ENCODE data around the gene HCST. TPM values are rescaled to one million over a fixed set of nuclear protein-coding genes. Genes with fewer than 3 reads are reported as not detected.
A peak's percentile ranks its signal among the peaks of the same experiment; 100 is the strongest.

HCST gene
- total and polyA plus RNA-seq, 9 donors = 0.92 to 9.2 (median 5.6) TPM

DNA sequence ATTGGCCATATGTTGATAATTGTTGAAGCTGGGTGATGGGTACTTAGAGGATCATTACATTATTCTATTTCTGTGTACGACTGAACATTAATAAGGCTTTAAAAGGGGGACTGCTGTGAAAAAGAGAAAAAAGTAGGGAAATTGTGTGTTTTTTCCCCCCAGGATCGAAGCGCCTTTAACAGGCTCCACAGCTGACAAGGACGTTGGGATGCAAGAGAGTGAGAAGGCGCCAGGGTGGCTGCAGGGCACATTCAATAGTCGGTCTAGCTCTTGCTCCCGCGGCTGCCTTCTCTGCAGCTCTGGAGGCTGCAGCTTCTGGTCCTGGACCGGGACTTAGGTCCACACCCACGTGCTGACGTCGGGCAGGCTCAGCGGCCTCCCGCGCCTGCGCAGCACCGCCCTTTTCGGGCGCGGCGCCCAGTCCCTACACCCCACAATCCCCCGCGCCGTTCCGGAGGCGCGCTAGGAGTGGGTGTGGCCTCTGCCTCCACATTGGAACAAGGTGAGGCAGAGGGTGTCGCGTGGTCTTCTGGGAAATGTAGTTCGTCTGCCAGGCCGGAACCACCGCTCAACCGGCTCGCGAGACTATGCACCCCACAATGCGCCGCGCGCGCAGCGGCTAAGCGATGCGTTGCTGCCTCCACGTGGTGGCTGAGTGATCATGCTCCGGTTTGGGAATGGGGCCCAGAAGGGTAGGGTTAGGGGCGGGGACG lies 29.0 kb downstream of the HCST start:
- no peaks in the 10 kb centered on the region for H3K27me3 ChIP-seq
- 0% methylated on average over 47 of the region's 47 CpGs for WGBS, 3 donors

DNA sequence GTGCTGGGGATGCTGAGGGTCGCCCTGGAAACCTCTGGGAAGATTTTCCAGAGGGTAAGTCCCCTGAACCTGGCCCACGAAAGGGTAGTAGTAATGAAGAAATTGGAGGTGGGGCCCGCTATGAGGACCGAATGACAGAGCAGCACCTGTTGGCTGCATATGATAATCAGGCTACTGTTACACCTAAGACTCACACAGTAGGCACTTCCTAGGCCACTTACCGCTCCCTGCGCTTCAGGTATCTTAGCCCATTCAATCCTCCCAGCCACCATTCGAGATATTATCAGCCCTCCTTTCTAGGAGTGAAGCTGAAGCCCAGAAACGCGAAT lies 29.5 kb downstream of the HCST start:
- no peak for DNase-seq
- Histone ChIP-seq H3K4me3 (no peak overlapping the region), H3K9me3 (no peaks in the 10 kb centered on the region), H3K4me1 (ENCODE audit: insufficient read depth) (peaks cover 1% of the 10 kb centered on the region), H3K27me3 (no peaks in the 10 kb centered on the region), H3K36me3 (no peaks in the 10 kb centered on the region), H3K27ac (peak overlapping the region in 1 of 2 donors; percentile 42)
- 2 to 5% (median 3%) methylated on average over 9 of the region's 9 CpGs for WGBS, 3 donors
- intact Hi-C loops (cut with DNase I) = loop anchor here (2.0 to 10.0 kb wide), 6 partner anchors 35 to 237 kb away; partner anchors contain the start of gene ARHGAP33 (in 1 of the 4)
- TF ChIP-seq, protein P1, sequence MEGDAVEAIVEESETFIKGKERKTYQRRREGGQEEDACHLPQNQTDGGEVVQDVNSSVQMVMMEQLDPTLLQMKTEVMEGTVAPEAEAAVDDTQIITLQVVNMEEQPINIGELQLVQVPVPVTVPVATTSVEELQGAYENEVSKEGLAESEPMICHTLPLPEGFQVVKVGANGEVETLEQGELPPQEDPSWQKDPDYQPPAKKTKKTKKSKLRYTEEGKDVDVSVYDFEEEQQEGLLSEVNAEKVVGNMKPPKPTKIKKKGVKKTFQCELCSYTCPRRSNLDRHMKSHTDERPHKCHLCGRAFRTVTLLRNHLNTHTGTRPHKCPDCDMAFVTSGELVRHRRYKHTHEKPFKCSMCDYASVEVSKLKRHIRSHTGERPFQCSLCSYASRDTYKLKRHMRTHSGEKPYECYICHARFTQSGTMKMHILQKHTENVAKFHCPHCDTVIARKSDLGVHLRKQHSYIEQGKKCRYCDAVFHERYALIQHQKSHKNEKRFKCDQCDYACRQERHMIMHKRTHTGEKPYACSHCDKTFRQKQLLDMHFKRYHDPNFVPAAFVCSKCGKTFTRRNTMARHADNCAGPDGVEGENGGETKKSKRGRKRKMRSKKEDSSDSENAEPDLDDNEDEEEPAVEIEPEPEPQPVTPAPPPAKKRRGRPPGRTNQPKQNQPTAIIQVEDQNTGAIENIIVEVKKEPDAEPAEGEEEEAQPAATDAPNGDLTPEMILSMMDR (IDR thresholded peaks at IDR 0.05) = no peak
- TF ChIP-seq EP300 (IDR thresholded peaks at IDR 0.05) (no peak), POLR2A (IDR thresholded peaks at IDR 0.05) (no peak)

More for the DNA sequence above, 29.0 kb downstream of the HCST start:
- no peaks in the 10 kb centered on the region for H3K36me3 ChIP-seq
- peaks cover 1% of the 10 kb centered on the region for H3K4me1 ChIP-seq (ENCODE audit: insufficient read depth)
- H3K9me3 ChIP-seq = no peaks in the 10 kb centered on the region
- TF ChIP-seq EP300 (IDR thresholded peaks at IDR 0.05) (no peak), POLR2A (IDR thresholded peaks at IDR 0.05) (peak; percentile 50)
- TF ChIP-seq, protein P1 (IDR thresholded peaks at IDR 0.05) = peak; percentile 73 to 98 (median 97)
- peak; percentile 99 for DNase-seq
- H3K27ac ChIP-seq = peak overlapping the region; percentile 29 to 66
- intact Hi-C loops (cut with DNase I) = loop anchor here (5.0 to 10.0 kb wide), 5 partner anchors 34 to 237 kb away; partner anchors contain the start of gene ARHGAP33 (in 1 of the 4)
- H3K4me3 ChIP-seq = no peak overlapping the region

DNA sequence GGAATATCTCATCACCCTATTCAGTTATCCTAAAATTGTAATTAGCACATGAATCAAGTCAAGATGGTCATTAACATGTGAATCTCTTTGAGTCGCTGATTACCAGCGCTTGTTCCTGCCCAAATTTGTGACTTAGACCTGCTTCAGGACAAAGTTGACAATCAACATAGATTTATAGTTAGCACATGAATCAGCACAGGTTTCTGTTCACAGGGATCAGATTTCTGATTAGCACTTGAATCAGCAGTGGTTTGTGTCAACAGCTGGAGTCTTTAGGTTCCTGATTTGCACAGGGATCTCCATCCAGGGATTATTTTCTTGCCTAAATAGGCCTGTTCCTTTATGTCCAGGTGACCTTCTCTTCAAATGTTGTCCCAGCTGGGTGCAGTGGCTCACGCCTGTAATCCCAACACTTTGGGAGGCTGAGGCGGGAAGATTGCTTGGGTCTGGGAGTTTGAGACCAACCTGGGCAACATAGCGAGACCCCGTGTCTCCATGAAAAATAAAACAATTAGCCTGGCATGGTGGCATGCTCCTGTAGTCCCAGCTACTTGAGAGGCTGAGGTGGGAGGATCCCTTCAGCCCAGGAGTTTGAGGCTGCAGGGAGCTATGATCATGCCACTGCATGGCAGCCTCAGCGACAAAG lies 30.1 kb downstream of the HCST start:
- Histone ChIP-seq H3K27ac (no peak overlapping the region), H3K9me3 (no peaks in the 10 kb centered on the region), H3K36me3 (no peaks in the 10 kb centered on the region), H3K27me3 (no peaks in the 10 kb centered on the region), H3K4me3 (no peak overlapping the region), H3K4me1 (ENCODE audit: insufficient read depth) (peaks cover 3% of the 10 kb centered on the region)
- 47 to 52% (median 49%) methylated on average over 7 of the region's 7 CpGs for WGBS, 3 donors
- DNase-seq = no peak
- TF ChIP-seq POLR2A (IDR thresholded peaks at IDR 0.05) (no peak), EP300 (IDR thresholded peaks at IDR 0.05) (no peak)
- TF ChIP-seq, protein P1 (IDR thresholded peaks at IDR 0.05) = no peak
- intact Hi-C loops (cut with DNase I) = loop anchor here (2.0 to 10.0 kb wide), 6 partner anchors 35 to 238 kb away; partner anchors contain the start of gene ARHGAP33 (in 1 of the 4)

DNA sequence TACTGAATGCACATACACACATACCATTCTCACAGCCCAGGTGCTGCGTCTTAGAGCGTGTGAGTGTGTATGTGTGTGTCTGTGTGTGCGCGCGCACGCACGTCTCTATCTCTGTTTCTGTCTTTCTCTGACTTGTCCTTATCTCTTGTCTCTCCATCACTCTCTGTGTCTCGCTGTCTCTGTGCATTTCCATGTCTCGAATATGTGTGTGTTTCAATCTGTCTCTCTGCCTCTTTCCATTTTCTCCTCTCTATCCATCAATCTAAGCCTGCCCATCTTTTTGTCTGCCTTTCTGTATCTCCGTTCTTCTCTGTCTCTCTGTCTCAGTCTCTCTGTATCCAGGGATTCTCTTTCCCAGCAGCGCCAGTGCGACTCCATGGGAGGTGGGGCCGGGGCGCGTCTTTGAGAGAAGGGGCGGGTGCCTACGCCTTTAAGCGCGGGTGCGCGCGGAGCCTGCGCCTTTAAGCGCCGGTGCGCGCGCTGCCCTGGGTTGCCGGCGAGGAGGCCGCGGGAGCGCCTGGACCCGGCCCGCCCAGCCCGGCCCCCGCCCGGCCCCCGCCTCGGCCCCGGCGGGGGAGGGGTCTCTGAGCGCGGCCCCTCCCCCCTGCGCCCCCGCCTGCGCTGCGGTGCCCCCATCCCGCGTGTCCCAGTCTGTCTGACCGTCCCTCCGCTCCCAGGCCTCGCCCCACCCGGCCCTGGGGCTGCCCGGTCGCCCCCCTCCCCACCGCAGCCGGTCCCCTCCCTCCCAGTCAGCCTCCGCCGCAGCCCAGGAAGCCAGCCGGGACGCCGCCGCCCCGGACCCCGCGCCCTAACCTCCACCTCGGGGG lies 33.8 kb downstream of the HCST start, which contains the start of gene LRFN3:
Gene LRFN3 (plus strand): TSS at position 464 of the 827 bp plus-strand sequence. CDS start 3,052 bp downstream, outside the sequence.
- intact Hi-C loops (cut with DNase I) = loop anchor here in 2 of 4 donors (10.0 kb wide), 1 partner anchor 241 kb away; no protein-coding TSS in a partner anchor
- Histone ChIP-seq H3K27me3 (no peaks in the 10 kb centered on the region), H3K4me1 (ENCODE audit: insufficient read depth) (peaks cover 13% of the 10 kb centered on the region), H3K4me3 (peak within 1 kb of the TSS; percentile 60), H3K36me3 (no peaks in the 10 kb centered on the region), H3K27ac (peak within 1 kb of the TSS; percentile 80), H3K9me3 (no peaks in the 10 kb centered on the region)
- TF ChIP-seq EP300 (IDR thresholded peaks at IDR 0.05) = no peak
- no peak for TF ChIP-seq POLR2A (IDR thresholded peaks at IDR 0.05)
- TF ChIP-seq, protein P1 (IDR thresholded peaks at IDR 0.05) = no peak
- 0 to 1% (median 1%) methylated on average over 16 to 68 of the region's 68 CpGs for WGBS, 3 donors
- DNase-seq = peak; percentile 68 to 82 (median 77)

Measured in ovary (tissue), 9 donors.